ENCODE data around the gene ASAP3.

The ASAP3 gene

GRCh38 chr1:23483321-23484252 is at the start of gene ASAP3:
TSS of gene ASAP3 (minus strand) at chr1:23484179. CDS start at chr1:23484133, 46 bp downstream.
- DNase-seq, result peak; percentile 35

- no peak for DNase-seq
Observed at GRCh38 chr1:23533246-23534023, 49.5 kb upstream of the ASAP3 start.

- DNase-seq, result no peak
Observed at GRCh38 chr1:23531562-23532094, 47.6 kb upstream of the ASAP3 start.

GRCh38 chr1:23530747-23531561 is 47.0 kb upstream of the ASAP3 start, which contains the start of gene E2F2:
TSS of gene E2F2 (minus strand) at chr1:23531233. CDS start at chr1:23530793, 440 bp downstream.
- DNase-seq, result peak; percentile 84

GRCh38 chr1:23530087-23530746 is 46.2 kb upstream of the ASAP3 start:
- DNase-seq, result no peak

- no peak for DNase-seq
Observed at GRCh38 chr1:23529146-23530086, 45.4 kb upstream of the ASAP3 start.

GRCh38 chr1:23528250-23528978 is 44.4 kb upstream of the ASAP3 start:
- no peak for DNase-seq

GRCh38 chr1:23527900-23528249 is 43.9 kb upstream of the ASAP3 start:
- DNase-seq, result no peak

GRCh38 chr1:23527366-23527765 is 43.4 kb upstream of the ASAP3 start:
- DNase-seq, result no peak

- DNase-seq, result no peak
Observed at GRCh38 chr1:23526329-23527041, 42.5 kb upstream of the ASAP3 start.

- no peak for DNase-seq
Observed at GRCh38 chr1:23525558-23526250, 41.7 kb upstream of the ASAP3 start.

- no peak for DNase-seq
Observed at GRCh38 chr1:23524716-23525401, 40.9 kb upstream of the ASAP3 start.

- DNase-seq, result no peak
Observed at GRCh38 chr1:23524163-23524562, 40.2 kb upstream of the ASAP3 start.

- DNase-seq, result no peak
Observed at GRCh38 chr1:23522244-23522982, 38.4 kb upstream of the ASAP3 start.

- no peak for DNase-seq
Observed at GRCh38 chr1:23521588-23521987, 37.6 kb upstream of the ASAP3 start.

GRCh38 chr1:23517581-23517980 is 33.6 kb upstream of the ASAP3 start:
- DNase-seq, result no peak

GRCh38 chr1:23515905-23516304 is 31.9 kb upstream of the ASAP3 start:
- DNase-seq, result no peak
